ENCODE measurements around the gene PLEKHA4.

DNA sequence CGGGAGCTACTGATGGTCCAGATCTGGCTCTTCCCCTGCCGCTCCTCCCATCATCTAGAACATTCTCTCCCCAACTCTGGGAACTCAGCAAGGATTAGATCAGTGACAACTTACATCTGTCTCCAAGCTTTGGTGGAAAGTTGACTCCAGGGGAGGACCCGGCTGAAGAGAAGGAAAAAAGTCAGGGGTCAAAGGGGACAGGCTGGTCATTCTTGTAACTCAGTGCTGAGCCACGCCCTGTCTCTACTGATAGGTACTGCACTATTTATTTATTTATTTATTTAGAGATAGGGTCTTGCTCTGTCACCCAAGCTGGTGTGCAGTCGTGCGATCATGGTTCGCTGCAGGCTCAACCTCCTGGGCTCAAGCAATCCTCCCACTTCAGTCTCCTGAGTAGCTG is 14.3 kb downstream of the PLEKHA4 start:
- TF ChIP-seq, protein P1, sequence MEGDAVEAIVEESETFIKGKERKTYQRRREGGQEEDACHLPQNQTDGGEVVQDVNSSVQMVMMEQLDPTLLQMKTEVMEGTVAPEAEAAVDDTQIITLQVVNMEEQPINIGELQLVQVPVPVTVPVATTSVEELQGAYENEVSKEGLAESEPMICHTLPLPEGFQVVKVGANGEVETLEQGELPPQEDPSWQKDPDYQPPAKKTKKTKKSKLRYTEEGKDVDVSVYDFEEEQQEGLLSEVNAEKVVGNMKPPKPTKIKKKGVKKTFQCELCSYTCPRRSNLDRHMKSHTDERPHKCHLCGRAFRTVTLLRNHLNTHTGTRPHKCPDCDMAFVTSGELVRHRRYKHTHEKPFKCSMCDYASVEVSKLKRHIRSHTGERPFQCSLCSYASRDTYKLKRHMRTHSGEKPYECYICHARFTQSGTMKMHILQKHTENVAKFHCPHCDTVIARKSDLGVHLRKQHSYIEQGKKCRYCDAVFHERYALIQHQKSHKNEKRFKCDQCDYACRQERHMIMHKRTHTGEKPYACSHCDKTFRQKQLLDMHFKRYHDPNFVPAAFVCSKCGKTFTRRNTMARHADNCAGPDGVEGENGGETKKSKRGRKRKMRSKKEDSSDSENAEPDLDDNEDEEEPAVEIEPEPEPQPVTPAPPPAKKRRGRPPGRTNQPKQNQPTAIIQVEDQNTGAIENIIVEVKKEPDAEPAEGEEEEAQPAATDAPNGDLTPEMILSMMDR (conservative IDR thresholded peaks at IDR 0.05; ENCODE audit: low read depth, low read length), result no peak
- TF ChIP-seq EZH2 (IDR thresholded peaks at IDR 0.05; ENCODE audit: low read length, unreplicated experiment) (no peak), EZH2phosphoT487 (IDR thresholded peaks at IDR 0.05; ENCODE audit: borderline replicate concordance, low read length) (no peak)

All from PC-3 (cell line).